Limb (tissue), 2 donors: ENCODE results near the gene SLC13A3.

Source experiments
- DNase-seq, 2 donors: peaks; one replicate each; pipeline ENCODE4 v3.0.0-alpha.2; 2016; ENCODE audit errors: extremely low spot score in 2 of 2

The SLC13A3 gene

GRCh38 chr20:46558511-46558959 is 92.7 kb downstream of the SLC13A3 start:
- DNase-seq = no peak

GRCh38 chr20:46557231-46557956 is 93.9 kb downstream of the SLC13A3 start:
- DNase-seq = no peak

DNA sequence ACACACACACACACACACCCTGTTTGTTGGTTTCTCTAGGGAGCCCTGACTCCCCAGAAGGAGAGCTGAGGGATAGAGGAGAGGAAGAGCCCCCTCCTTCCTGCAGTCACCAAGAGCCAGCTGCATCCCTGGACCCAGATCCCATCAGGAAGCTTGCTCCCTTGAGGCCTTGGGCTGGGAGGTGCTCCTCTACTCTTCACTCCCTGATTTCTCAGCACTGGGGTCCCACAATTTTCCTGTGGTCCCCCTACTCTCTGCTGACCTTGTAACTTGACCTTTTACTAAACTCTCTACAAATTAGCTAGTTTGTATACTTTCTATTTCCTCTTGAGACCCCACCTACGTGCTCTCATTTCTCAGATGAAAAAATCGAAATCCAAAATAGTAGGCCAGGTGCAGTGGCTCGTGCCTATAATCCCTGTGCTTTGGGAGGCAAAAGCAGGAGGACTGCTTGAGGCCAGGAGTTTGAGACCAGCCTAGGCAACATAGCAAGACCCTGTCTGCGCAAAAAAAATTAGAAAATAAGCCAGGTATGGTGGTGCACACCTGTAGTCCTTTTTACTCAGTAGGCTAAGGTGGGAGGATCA is 95.8 kb downstream of the SLC13A3 start:
- no peak for DNase-seq

GRCh38 chr20:46554828-46555227 is 96.4 kb downstream of the SLC13A3 start:
- no peak for DNase-seq

GRCh38 chr20:46553926-46554325 is 97.3 kb downstream of the SLC13A3 start:
- DNase-seq = no peak

- DNase-seq = no peak
These were observed 98.5 kb downstream of the SLC13A3 start for GRCh38 chr20:46552460-46553420.

DNA sequence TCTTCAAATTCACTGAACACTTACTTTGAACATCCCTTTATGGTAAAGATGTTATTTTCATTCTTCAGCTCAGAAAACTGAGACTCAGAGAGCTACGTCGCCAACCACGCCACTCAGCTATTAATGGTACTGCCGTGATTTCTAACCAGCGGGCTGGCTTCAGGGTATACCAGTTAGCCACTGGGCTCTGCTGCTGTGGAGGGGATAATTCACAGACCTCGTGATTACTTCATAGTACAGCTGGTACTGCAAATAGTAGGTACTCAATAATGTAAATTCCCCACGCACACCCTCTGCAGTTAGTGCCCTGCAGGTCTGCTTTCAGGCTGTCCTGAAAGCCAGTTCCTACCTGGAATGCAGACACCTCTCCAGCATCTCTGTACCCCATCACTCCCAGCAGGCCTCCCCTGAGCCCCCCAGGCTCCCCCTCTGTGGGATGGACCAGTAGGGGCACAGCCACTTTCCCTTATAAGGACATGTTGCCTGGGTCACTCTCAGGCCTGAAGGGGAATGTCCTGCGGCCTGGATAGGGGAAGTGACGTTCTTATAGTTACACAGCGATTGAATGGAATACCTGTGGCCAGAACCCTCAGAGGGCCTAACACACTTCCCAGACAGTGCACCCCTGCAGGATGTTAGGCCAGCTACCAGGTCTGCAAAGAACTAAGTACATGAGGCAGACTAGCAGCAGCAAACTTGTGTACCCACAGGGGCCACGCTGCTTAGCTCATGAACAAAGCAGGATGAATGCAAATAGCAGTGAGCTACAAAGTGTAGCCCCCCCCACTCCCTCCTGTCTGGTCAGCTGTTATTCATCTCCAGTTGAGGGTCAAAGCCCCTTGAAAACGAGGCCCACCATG is 99.5 kb downstream of the SLC13A3 start:
- no peak for DNase-seq

- DNase-seq = no peak
These were observed 100.8 kb downstream of the SLC13A3 start, which contains the start of gene OCSTAMP for GRCh38 chr20:46550461-46550860. Gene OCSTAMP, minus strand, starts transcription at chr20:46550654. Its CDS starts 94 bp downstream, at chr20:46550560.

DNA sequence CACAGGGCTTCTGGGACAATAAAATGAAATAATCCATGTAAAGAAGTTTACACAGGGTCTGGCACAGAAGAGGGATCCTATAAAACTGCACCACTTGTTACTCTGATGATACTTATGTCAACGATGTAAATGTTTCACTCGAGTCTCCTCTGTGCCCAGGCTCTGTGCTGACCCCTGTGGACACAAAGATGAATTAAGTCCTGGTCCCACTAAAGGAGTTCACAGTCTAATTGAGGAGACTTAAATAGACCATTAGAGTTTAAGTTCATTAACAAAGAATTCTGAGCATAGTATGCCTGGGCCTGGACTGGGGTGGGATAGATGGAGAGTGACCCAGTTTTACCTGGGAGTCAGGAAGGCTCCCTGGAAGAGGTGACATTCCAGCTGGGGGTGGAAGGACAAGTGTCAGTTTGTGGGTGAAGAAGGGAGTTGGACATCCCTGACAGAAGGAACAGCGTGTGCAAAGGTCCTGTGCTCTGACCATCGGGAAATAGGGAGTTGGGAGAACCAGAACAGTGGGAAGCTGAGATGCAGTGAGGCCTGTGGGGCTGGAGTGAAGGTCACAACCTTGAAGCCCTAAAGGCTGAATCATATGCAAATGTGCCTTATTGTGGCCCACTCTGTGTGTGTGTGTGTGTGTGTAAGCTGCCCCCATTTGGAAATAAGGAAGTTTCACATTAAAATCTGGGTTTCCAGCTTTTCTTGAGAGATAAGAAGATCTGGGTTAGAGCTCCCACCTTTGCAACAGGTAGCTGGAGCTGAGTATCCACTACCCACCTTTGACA is 101.9 kb downstream of the SLC13A3 start:
- no peak for DNase-seq

DNA sequence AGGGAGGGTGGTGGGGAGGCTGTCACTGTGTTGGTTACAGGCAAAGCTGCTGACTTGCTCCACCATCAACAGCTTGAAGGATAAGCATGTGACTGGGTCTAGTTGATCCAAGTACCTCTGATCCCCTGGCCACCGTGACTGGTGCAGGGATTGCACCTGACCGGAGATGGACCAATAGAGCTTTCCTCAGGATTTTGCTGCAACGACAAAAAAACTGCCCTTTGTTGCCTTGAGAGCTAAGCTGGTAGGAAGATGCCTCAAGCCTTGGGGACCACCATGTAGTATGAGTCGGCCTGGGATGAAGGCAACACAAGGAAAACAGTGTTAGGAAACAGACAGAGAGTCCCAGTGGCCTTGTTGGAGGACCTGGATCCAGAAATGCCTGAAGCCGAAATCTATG is 102.6 kb downstream of the SLC13A3 start:
- no peak for DNase-seq

DNA sequence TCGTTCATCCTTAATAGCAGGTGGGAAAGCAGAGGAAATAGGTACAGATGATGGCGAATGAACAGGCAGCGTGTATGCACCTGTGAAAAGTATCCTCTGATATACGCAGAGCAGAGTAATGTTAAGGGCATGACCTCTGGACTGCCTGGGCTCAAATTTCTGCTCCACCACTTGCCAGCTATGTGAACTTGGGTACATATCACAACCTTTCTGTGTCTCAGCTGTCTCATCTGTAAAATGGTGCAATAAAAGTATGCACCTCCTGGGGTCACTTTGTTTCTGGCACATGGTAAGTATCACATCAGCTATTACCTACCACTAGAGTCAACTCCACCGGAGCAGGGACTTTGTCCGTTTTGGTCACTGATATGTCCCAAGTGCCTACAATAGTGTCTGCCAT is 103.3 kb downstream of the SLC13A3 start:
- no peak for DNase-seq

DNA sequence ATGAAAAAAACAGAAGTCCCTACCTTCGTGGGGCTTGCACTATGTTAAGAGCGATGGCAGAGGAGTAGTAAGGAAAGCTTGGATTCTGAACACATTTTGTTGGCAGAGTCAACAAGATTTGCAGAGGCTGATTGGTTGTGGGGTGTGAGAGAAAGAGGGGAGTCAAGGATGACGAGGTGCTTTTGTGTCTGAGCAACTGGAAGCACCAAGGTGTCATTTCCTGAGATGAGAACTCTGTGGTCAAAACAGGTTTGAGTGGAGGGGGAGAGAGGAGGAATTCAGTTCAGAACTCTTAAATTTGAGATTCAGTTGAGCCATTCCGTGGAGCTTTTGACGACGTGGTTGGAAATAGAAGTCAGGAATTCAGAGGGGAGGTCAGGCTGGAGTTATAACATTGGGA is 104.3 kb downstream of the SLC13A3 start:
- no peak for DNase-seq

GRCh38 chr20:46546298-46546697 is 105.0 kb downstream of the SLC13A3 start:
- no peak for DNase-seq

DNA sequence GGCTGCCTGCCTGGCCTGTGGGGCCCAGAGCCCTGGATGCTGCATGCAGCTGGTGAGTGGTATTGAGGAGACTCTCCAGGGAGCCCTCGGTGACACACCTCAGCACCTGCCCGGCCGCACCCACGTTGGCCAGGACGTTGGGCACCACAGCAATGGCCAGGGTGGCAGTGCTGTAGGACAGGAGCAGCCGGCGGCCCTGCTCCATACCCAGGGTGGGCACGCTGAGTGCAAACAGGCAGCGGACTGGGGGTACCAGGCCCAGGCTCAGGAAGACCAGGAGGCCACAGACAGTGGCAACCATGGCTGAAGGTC is 105.5 kb downstream of the SLC13A3 start:
- no peak for DNase-seq

DNA sequence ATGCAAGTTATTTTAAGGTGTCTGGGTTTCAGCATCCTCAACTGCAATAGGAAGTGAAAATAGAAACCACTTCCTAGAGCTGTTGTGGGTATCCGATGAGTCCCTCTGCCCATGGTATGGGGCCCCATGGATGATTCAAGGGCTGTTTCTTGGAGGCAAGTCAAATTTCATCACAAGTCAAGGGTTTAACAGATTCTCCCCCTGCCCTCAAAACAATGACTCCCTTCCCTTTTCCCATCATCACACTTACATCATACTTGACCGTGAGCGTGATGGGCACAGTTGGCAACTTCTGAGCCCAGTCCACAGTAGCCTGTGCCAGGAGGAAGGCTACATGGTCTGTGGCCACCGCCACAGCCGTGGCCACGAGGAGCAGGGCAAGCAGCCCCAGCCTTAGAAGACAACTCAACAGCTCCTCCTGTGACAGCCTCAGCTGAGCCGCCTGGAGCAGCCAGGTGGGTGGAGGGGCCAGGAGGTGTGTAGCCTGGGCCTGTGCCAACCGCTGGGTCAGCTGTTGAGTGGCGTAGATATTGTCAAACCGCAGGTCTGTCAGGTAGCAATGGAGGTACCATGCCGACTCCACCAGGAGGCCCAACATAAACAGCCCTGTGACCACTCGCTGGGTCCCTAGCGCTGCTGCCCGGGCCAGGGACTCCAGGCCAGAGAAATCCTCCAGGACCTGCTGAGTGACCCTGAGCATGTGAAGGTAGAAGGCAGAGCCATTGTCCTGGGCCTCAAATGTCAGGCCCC is 106.0 kb downstream of the SLC13A3 start:
- DNase-seq = no peak

DNA sequence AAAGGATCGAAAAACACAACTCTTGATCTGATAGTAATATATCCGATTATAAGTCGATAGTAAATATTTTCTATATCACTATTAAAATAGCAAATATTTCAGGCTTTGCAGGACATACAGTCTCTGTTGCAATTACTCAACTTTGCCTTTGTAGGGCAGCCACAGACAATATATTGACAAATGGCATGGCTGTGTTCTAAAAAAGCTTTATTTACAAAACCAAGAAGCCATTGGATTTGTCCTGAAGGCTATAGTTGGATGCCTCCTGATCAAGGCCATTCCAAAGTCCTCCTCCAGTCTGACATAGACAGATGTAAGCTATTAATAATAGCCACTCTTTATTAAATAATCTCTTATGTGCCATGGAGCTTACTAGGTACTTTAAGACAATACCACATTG is 106.7 kb downstream of the SLC13A3 start:
- no peak for DNase-seq

GRCh38 chr20:46543959-46544358 is 107.3 kb downstream of the SLC13A3 start:
- DNase-seq = no peak

GRCh38 chr20:46543033-46543432 is 108.2 kb downstream of the SLC13A3 start:
- DNase-seq = no peak

GRCh38 chr20:46541229-46541935 is 109.9 kb downstream of the SLC13A3 start:
- no peak for DNase-seq
